GM10266 (cell line): Measurements from ENCODE around the gene NLGN2.

ENCODE experiments used
- DNase-seq: peaks from one replicate; pipeline ENCODE4 v3.0.0; 2012; ENCODE audit errors: extremely low spot score
- TF ChIP-seq, protein P1 (sequence below): IDR thresholded peaks from 2 replicates; pipeline ENCODE4 v1.5.1; 2012; ENCODE audit warnings: mild to moderate bottlenecking, low read depth; ENCODE audit not compliant: control insufficient read depth, insufficient read depth; ENCODE audit errors: missing control alignments

The NLGN2 gene

DNA sequence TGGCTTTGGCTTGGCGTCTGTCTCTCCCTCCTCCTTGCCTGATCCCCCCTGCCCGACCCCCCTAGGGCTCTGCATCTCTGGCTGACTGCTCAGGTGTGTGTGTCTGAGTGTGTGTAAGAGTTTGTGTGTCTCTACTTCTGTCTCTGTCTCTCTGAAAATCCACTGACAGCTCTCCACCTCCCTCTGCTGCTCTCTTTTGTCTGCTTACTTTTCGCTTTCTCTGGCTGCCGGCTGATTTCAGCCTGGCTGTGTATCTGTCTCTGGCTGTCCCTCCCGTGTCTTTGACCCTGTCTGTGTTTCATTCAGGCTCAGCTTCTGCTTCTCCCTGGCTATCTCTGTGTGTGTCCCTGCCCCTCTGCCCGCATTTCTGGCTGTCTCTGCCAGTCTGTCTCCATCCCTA, 8.7 kb downstream of the NLGN2 start:
- no peak for DNase-seq
- TF ChIP-seq, protein P1, sequence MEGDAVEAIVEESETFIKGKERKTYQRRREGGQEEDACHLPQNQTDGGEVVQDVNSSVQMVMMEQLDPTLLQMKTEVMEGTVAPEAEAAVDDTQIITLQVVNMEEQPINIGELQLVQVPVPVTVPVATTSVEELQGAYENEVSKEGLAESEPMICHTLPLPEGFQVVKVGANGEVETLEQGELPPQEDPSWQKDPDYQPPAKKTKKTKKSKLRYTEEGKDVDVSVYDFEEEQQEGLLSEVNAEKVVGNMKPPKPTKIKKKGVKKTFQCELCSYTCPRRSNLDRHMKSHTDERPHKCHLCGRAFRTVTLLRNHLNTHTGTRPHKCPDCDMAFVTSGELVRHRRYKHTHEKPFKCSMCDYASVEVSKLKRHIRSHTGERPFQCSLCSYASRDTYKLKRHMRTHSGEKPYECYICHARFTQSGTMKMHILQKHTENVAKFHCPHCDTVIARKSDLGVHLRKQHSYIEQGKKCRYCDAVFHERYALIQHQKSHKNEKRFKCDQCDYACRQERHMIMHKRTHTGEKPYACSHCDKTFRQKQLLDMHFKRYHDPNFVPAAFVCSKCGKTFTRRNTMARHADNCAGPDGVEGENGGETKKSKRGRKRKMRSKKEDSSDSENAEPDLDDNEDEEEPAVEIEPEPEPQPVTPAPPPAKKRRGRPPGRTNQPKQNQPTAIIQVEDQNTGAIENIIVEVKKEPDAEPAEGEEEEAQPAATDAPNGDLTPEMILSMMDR = peak; percentile 15

DNA sequence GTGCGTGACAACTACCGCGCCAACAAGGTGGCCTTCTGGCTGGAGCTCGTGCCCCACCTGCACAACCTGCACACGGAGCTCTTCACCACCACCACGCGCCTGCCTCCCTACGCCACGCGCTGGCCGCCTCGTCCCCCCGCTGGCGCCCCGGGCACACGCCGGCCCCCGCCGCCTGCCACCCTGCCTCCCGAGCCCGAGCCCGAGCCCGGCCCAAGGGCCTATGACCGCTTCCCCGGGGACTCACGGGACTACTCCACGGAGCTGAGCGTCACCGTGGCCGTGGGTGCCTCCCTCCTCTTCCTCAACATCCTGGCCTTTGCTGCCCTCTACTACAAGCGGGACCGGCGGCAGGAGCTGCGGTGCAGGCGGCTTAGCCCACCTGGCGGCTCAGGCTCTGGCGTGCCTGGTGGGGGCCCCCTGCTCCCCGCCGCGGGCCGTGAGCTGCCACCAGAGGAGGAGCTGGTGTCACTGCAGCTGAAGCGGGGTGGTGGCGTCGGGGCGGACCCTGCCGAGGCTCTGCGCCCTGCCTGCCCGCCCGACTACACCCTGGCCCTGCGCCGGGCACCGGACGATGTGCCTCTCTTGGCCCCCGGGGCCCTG, 9.5 kb downstream of the NLGN2 start:
- TF ChIP-seq, protein P1 = no peak
- no peak for DNase-seq

DNA sequence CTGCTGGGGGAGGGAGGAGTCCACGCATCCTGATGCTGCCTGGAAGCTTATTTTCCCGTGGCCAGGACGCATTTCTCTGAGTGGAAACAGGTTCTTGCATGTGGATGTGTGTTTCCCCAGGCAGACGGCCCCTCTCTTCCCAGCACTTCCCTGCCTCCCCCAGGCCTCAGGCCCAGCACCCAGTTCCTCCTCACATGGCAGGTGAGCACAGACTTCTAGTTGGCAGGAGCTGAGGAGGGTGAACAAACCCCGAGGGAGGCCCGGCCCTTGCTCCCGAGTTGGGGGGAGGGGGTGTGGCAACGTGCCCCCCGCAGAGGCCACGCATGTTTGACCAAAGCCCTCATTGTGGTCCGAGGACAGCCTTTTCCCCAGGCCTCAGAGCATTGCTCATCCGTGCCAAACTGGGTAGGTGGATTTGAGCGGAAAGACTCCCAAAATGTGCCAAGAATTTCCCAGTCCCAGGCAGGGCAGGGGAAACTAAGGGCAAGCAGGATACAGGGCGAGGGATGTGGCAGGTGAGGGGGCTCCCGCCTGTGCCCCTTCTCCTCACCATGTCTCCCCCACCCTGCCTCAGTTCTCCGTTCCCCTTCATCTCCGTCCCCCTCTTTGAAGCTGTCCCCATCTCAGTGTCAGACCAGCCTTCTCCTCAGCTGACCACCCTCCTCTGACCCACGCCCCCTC, 11.0 kb downstream of the NLGN2 start:
- TF ChIP-seq, protein P1 = no peak
- DNase-seq = no peak

- TF ChIP-seq, protein P1 = no peak
- DNase-seq = no peak
Measured at GRCh38 chr17:7419819-7420610, 12.4 kb downstream of the NLGN2 start, which contains the start of gene SPEM1. Gene SPEM1 (plus strand): TSS chr17:7420324. CDS start chr17:7420385, 61 bp downstream.

- DNase-seq = no peak
Measured at GRCh38 chr17:7421186-7421585, 13.5 kb downstream of the NLGN2 start.

DNA sequence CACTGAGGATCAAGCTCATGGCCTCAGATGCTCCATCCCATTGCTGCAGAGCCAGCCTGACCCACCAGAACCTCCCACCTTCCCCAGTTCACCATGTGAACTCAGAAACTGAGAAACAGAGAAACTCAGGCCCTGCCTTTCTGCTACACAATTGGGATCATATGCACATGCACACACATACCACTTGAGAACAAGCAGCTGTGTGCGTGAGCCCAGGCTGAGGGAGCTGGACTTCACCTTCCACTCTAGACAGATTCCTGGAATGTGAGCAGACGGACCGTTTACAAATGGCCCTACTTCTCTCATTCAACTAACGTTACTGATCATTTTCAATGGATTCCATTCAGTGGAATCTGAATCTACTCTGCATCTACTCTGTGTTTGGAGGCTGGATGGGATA, 16.0 kb downstream of the NLGN2 start:
- DNase-seq = no peak
- TF ChIP-seq, protein P1 = no peak

More at GRCh38 chr17:7421186-7421585, 13.5 kb downstream of the NLGN2 start:
- TF ChIP-seq, protein P1 = no peak
